HEK293 (cell line): ENCODE results near the gene HS1BP3.

ENCODE experiments used
- CTCF ChIA-PET: fragments of 350-600 bp; formaldehyde crosslinking; extraction: SDS; loops from one replicate; lab custom pipeline; 2021; ENCODE audit warnings: antibody characterized with exemption; lab: Yijun Ruan, JAX
- POLR2A ChIA-PET: fragments of 300-600 bp; formaldehyde crosslinking; extraction: SDS; loops from one replicate; lab custom pipeline; 2020; ENCODE audit warnings: antibody characterized with exemption, inconsistent platforms; lab: Yijun Ruan, JAX
- H3K27ac ChIP-seq: fragments of 200-500 bp; sonication (Bioruptor generic); 2 replicates; pipeline ENCODE4 v1.5.1; 2014; ENCODE audit warnings: low read depth, low read length, control low read depth, inconsistent platforms; ENCODE audit errors: extremely low read depth
- H3K36me3 ChIP-seq, 2 experiments: fragments of 200-500 bp in 1 of 2; sonication (Bioruptor generic) in 1 of 2; 1 replicate in 1 of 2; 2 replicates in 1 of 2; pipeline ENCODE4 v1.5.1; 2014 to 2017; ENCODE audit warnings: inconsistent platforms in 2 of 2, low read length in 2 of 2; ENCODE audit not compliant: control insufficient read depth in 2 of 2, insufficient read depth in 1 of 2
- H3K4me1 ChIP-seq: fragments of 200-500 bp; sonication (Bioruptor generic); 2 replicates; pipeline ENCODE4 v1.5.1; 2014; ENCODE audit warnings: mild to moderate bottlenecking, low read length, inconsistent platforms; ENCODE audit not compliant: control insufficient read depth, insufficient read depth
- H3K4me3 ChIP-seq: 2 replicates; pipeline ENCODE4 v1.5.1; 2011; ENCODE audit warnings: low read depth, mild to moderate bottlenecking, control low read depth, low read length, moderate library complexity
- H3K9me3 ChIP-seq: fragments of 200-500 bp; sonication (Bioruptor generic); 2 replicates; pipeline ENCODE4 v1.5.1; 2014; ENCODE audit warnings: low read depth, low read length, inconsistent platforms; ENCODE audit not compliant: control insufficient read depth, insufficient read depth
- CTCF ChIP-seq: fragments of 450-650 bp; formaldehyde crosslinking; IDR thresholded peaks from 2 replicates; pipeline ENCODE4 v1.5.1; 2016; ENCODE audit warnings: missing biosample characterization, missing genetic modification characterization
- FEZF1 ChIP-seq: fragments of 450-650 bp; formaldehyde crosslinking; IDR thresholded peaks from 2 replicates; pipeline ENCODE4 v1.5.1; 2016; ENCODE audit warnings: missing biosample characterization, missing genetic modification characterization
- SCRT2 ChIP-seq: fragments of 450-650 bp; formaldehyde crosslinking; IDR thresholded peaks from 2 replicates; pipeline ENCODE4 v1.5.1; 2016; ENCODE audit warnings: missing biosample characterization, missing genetic modification characterization
- ZFP37 ChIP-seq: fragments of 450-650 bp; formaldehyde crosslinking; IDR thresholded peaks from 2 replicates; pipeline ENCODE4 v1.5.1; 2016; ENCODE audit warnings: missing biosample characterization, missing genetic modification characterization
- ZIC2 ChIP-seq: fragments of 450-650 bp; formaldehyde crosslinking; IDR thresholded peaks from 2 replicates; pipeline ENCODE4 v1.5.1; 2016; ENCODE audit warnings: missing biosample characterization, missing genetic modification characterization
- ZNF138 ChIP-seq: fragments of 450-650 bp; formaldehyde crosslinking; IDR thresholded peaks from 2 replicates; pipeline ENCODE4 v1.5.1; 2016; ENCODE audit warnings: missing biosample characterization, missing genetic modification characterization, borderline replicate concordance
- ZNF155 ChIP-seq: fragments of 450-650 bp; formaldehyde crosslinking; IDR thresholded peaks from 2 replicates; pipeline ENCODE4 v1.5.1; 2016; ENCODE audit warnings: missing biosample characterization, missing genetic modification characterization
- ZNF518A ChIP-seq: fragments of 450-650 bp; formaldehyde crosslinking; conservative IDR thresholded peaks from 2 replicates; pipeline ENCODE4 v1.5.1; 2016; ENCODE audit warnings: low read depth, missing biosample characterization, missing genetic modification characterization
- ZNF704 ChIP-seq: fragments of 450-650 bp; formaldehyde crosslinking; IDR thresholded peaks from 2 replicates; pipeline ENCODE4 v1.5.1; 2016; ENCODE audit warnings: missing biosample characterization, missing genetic modification characterization
- ZNF785 ChIP-seq: fragments of 450-650 bp; formaldehyde crosslinking; IDR thresholded peaks from 2 replicates; pipeline ENCODE4 v1.5.1; 2016; ENCODE audit warnings: missing biosample characterization, missing genetic modification characterization

HS1BP3 gene

GRCh38 chr2:20623741-20624155 lies 27.1 kb downstream of the HS1BP3 start:
- Histone ChIP-seq H3K36me3 (peaks cover 0 to 58% of the 10 kb centered on the region in 2 experiments; a peak in 1 of 3 replicates), H3K27ac (no peak overlapping the region), H3K9me3 (no peaks in the 10 kb centered on the region), H3K4me3 (no peak overlapping the region), H3K4me1 (no peaks in the 10 kb centered on the region)
- CTCF ChIA-PET, result interaction anchor here (3.0 kb wide), 1 partner anchor 11 kb away, joined by 17 read pairs; no protein-coding TSS in a partner anchor
- TF ChIP-seq ZIC2 (tag by site-specific recombination) (peak; percentile 26; the same call in 1 of the 2 replicates), ZNF155 (no peak), ZNF138 (no peak), SCRT2 (tag by site-specific recombination) (no peak)
- POLR2A ChIA-PET, result no interaction called here

- Histone ChIP-seq H3K9me3 (no peaks in the 10 kb centered on the region), H3K4me1 (peaks cover under 1% of the 10 kb centered on the region; the same call in 1 of the 2 replicates), H3K27ac (no peak overlapping the region), H3K36me3 (peaks cover 0 to 58% of the 10 kb centered on the region in 2 experiments; a peak in 1 of 3 replicates), H3K4me3 (no peak overlapping the region)
- POLR2A ChIA-PET, result interaction anchor here (11.0 kb wide), 1 partner anchor 173 kb away, joined by 150 read pairs; the partner anchor contains the start of gene RHOB
- CTCF ChIA-PET, result interaction anchor here (3.0 kb wide), 1 partner anchor 11 kb away, joined by 17 read pairs; no protein-coding TSS in a partner anchor
- TF ChIP-seq ZFP37 (tag by site-specific recombination), result no peak
Measured at GRCh38 chr2:20623241-20623640, 27.7 kb downstream of the HS1BP3 start.

- TF ChIP-seq CTCF (no peak), ZNF518A (tag by site-specific recombination) (no peak), ZNF138 (no peak), ZNF704 (tag by site-specific recombination) (no peak), FEZF1 (tag by site-specific recombination) (no peak), ZNF785 (tag by site-specific recombination) (no peak)
- H3K36me3 ChIP-seq, result peaks cover 0 to 58% of the 10 kb centered on the region in 2 experiments; a peak in 1 of 3 replicates
- H3K9me3 ChIP-seq, result no peaks in the 10 kb centered on the region
- H3K4me1 ChIP-seq, result peaks cover 4% of the 10 kb centered on the region; the same call in 1 of the 2 replicates
- ChIA-PET POLR2A (interaction anchor here (11.0 kb wide), 1 partner anchor 173 kb away, joined by 150 read pairs; the partner anchor contains the start of gene RHOB), CTCF (no interaction called here)
- no peak overlapping the region for H3K27ac ChIP-seq
- no peak overlapping the region for H3K4me3 ChIP-seq
Measured at GRCh38 chr2:20622731-20623130, 28.2 kb downstream of the HS1BP3 start.
